ENCODE measurements around the gene ACP7.

DNA sequence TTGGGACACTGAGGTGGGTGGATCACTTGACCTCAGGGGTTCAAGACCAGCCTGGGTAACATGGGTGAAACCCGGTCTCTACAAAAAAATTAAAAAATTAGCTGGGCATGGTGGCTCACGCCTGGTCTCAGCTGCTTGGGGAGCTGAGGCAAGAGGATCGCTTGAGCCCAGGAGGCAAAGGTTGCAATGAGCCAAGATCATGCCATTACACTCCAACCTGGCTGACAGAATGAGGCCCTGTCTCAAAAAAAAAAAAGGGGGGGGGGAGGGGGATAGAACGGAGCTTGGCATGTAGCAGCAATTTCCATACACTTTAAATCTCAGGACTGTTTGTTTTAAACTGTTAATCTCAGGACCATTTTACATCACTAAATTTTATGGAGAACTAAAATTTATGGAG, 2.2 kb downstream of the ACP7 start:
- TF ChIP-seq, protein P1, sequence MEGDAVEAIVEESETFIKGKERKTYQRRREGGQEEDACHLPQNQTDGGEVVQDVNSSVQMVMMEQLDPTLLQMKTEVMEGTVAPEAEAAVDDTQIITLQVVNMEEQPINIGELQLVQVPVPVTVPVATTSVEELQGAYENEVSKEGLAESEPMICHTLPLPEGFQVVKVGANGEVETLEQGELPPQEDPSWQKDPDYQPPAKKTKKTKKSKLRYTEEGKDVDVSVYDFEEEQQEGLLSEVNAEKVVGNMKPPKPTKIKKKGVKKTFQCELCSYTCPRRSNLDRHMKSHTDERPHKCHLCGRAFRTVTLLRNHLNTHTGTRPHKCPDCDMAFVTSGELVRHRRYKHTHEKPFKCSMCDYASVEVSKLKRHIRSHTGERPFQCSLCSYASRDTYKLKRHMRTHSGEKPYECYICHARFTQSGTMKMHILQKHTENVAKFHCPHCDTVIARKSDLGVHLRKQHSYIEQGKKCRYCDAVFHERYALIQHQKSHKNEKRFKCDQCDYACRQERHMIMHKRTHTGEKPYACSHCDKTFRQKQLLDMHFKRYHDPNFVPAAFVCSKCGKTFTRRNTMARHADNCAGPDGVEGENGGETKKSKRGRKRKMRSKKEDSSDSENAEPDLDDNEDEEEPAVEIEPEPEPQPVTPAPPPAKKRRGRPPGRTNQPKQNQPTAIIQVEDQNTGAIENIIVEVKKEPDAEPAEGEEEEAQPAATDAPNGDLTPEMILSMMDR (IDR thresholded peaks at IDR 0.05; ENCODE audit: insufficient read depth, low read depth, low read length), result no peak
- no peak for TF ChIP-seq EZH2 (IDR thresholded peaks at IDR 0.05; ENCODE audit: insufficient read depth, low read length)
